Astrocyte of the cerebellum (primary cell): ENCODE measurements around the gene CUZD1.

Experiments used
- DNase-seq: peaks from one replicate; pipeline ENCODE4 v3.0.0-alpha.2; 2011; ENCODE audit warnings: low read depth
- H3K4me3 ChIP-seq: 2 replicates; pipeline ENCODE4 v1.5.1; 2011; ENCODE audit warnings: mild to moderate bottlenecking, low read depth, low read length, moderate library complexity
- in situ Hi-C: cut with HindIII; loops from 2 replicates; pipeline ENCODE4 v1.10.0; 2017; ENCODE audit warnings: low sequenced_read_pairs
- TF ChIP-seq, protein P1 (sequence below): IDR thresholded peaks from 2 replicates; pipeline ENCODE4 v1.5.1; 2012; ENCODE audit warnings: low read length, low read depth, moderate library complexity, mild to moderate bottlenecking; ENCODE audit errors: missing control alignments

CUZD1 gene

DNA sequence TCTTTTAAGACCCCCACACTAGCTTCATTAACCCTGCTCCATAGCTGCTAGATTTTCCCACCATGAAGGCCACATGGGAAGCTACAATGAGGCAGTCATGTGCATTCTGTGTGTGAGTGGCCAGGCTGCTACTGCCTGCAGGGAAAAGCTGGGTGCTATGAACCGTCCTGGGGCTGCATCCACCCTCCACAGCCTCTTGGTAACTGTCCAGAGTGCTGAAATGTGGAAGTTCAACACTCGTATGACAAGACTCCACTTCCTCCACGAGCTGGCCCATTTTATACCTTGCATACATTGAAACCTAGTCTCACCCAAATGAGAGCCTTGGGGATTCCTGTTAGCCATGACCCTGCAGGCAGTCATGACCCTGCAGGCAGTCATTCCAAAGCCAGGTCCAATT lies 59.4 kb downstream of the CUZD1 start:
- TF ChIP-seq, protein P1, sequence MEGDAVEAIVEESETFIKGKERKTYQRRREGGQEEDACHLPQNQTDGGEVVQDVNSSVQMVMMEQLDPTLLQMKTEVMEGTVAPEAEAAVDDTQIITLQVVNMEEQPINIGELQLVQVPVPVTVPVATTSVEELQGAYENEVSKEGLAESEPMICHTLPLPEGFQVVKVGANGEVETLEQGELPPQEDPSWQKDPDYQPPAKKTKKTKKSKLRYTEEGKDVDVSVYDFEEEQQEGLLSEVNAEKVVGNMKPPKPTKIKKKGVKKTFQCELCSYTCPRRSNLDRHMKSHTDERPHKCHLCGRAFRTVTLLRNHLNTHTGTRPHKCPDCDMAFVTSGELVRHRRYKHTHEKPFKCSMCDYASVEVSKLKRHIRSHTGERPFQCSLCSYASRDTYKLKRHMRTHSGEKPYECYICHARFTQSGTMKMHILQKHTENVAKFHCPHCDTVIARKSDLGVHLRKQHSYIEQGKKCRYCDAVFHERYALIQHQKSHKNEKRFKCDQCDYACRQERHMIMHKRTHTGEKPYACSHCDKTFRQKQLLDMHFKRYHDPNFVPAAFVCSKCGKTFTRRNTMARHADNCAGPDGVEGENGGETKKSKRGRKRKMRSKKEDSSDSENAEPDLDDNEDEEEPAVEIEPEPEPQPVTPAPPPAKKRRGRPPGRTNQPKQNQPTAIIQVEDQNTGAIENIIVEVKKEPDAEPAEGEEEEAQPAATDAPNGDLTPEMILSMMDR: no peak
- peak; percentile 6 for DNase-seq
- no peak overlapping the region for H3K4me3 ChIP-seq
- in situ Hi-C loops: no loop called here

DNA sequence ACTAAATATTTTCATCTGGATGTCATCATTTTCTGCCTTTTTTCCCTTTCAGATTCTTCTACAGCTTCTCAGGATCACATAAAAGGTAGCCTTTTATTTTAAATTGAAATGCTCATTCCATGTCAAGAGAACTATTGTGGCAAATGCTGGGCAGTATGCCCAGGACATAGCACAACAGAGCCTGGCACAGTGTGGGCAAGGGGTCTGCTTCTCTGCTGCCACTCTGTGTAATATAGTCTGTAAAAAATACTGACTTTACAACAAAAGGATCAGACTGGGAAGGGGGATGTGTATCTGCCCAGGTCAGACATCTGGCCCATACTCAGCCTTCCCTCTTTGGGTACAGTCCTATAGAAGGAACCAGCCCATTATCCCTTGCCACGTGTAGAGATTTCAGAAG lies 62.7 kb downstream of the CUZD1 start:
- DNase-seq: no peak
- in situ Hi-C loops: no loop called here
- H3K4me3 ChIP-seq: no peak overlapping the region
- TF ChIP-seq, protein P1: no peak
